GM21723 (cell line): ENCODE results near the gene BAZ1B.
"Not testable (repeated sequence)": the region's sequence is repeated elsewhere in the genome, so short reads cannot be mapped to it uniquely, and the experiment has no call there.

Experiments
- ATAC-seq: cut with Tn5 transposase; IDR thresholded peaks from one replicate; pipeline ENCODE4 v1.9.1; 2021; ENCODE audit warnings: mild to moderate bottlenecking, moderate library complexity; ENCODE audit not compliant: unreplicated experiment

BAZ1B gene

DNA sequence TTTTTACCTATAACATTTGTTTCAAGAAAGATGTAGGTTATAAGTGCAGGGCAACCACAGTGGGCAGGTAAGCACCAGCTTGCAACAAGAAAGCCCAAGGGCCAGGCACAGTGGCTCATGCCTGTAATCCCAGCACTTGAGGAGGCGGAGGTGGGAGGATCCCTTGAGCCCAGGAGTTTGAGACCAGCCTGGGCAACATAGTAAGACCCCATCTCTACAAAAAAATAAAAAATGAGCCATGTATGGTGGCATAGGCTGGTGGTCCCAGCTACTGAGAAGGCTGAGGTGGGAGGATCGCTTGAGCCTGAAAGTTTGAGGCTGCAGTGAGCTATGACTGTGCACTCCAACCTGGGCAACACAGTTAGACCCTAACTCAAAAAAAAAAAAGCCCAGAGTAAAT lies 22.6 kb upstream of the BAZ1B start:
- no peak for ATAC-seq

- ATAC-seq = no peak
Measured at GRCh38 chr7:73541722-73542121, 19.6 kb upstream of the BAZ1B start.

DNA sequence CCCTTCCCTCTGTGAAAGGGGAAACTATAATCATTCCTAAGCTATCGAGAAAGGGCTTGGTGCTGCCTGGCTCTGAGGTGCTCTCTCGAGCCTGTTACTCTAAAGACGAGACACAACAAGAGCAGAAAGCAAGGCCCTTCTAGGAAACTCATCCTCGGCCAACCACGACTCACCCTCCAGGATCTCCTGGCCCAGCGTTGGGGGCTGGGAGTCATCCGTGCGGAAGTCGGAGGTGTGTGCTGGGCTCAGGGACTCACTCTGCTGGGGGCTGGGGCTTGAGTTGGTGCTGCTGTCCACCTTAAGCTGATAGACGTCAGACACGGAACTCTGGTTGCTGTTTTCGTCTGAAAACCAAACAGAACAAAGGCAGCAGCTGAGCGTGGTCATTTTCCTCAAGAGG lies 17.6 kb upstream of the BAZ1B start:
- ATAC-seq = no peak

DNA sequence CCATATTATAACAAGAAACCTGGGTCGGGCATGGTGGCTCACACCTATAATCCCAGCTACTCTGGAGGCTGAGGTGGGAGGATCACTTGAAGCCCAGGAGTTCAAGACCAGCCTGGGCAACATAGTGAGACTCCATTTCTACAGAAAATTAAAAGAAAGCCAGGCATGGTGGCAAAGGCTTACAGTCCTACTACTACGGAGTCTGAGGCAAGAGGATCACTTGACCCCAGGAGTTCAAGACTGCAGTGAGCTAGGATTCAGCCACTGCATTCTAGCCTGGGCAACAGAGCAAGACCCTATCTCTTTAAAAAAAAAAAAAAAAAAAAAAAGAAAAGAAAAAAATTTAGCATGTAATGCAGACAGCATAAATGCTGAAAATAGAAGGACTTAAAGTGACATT lies 16.4 kb upstream of the BAZ1B start:
- not testable (repeated sequence) for ATAC-seq

GRCh38 chr7:73537051-73537450 lies 15.0 kb upstream of the BAZ1B start:
- no peak for ATAC-seq

DNA sequence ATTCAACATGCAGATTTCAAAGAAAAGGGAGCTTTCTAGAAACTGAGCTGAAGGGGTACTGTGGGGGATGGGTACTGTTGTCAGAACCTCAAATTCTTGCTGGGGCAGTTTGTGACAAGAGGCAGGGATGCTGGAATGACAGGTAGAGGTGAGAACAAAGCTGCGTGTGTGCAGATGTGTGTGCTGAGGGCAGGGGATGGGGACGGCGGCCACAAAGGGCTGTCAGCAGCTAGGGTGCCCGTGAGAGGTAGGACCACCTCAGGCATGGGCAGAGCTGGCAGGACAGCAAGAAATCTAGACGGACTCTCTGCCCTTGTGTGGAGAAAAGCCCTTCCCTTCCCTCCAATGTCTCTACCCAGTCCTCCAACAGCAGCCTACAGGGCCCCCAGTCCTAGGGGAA lies 14.4 kb upstream of the BAZ1B start:
- no peak for ATAC-seq

GRCh38 chr7:73535918-73536317 lies 13.8 kb upstream of the BAZ1B start:
- ATAC-seq = not testable (repeated sequence)

DNA sequence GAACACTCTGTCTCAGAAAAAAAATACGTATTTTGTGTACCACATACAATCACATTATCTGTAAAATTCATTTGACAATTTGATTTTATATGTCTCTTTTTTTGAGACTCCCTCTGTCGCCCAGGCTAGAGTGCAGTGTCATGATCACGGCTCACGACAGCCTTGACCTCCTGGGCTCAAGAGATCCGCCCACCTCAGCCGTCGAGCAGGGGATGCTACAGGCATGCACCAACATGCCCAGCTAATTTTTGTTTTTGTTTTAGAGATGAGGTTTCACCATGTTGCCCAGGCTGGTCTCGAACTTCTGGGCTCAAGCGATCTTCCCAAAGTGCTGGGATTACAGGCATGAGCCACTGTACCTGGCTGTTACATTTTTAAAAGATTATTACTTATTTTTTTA lies 11.6 kb upstream of the BAZ1B start:
- ATAC-seq = no peak

DNA sequence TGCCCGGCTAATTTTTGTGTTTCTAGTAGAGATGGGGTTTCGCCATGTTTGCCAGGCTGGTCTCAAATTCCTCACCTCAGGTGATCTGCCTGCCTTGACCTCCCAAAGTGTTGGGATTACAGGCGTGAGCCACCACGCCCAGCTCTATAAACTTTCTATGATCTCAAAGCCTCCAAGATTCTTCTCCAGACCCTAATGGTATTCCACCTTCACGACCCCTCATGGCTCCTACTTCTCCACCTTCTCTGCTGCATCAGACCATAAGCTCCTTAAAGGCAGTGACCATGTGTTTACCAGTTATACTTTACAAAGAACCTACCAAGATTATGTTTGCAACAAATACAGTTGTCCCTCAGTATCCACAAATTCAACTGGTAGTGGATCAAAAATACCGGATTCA lies 10.1 kb upstream of the BAZ1B start:
- no peak for ATAC-seq

DNA sequence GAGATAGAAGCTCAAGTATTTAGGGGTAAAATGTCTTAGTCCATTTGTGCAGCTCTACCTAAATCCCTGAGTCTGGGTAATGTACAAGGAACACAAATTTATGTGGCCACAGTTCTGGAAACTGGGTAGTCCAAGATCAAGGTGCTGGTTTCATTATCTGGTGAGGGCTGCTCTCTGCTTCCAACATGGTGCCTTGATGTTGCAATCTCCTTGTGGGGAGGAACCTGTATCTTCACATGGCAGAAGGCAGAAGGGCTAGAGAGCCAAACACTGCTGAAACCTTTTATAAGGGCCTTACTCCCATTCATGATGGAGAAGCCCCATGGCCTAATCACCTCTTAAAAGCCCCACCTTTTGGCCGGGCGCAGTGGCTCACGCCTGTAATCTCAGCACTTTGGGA lies 8.7 kb upstream of the BAZ1B start:
- no peak for ATAC-seq

DNA sequence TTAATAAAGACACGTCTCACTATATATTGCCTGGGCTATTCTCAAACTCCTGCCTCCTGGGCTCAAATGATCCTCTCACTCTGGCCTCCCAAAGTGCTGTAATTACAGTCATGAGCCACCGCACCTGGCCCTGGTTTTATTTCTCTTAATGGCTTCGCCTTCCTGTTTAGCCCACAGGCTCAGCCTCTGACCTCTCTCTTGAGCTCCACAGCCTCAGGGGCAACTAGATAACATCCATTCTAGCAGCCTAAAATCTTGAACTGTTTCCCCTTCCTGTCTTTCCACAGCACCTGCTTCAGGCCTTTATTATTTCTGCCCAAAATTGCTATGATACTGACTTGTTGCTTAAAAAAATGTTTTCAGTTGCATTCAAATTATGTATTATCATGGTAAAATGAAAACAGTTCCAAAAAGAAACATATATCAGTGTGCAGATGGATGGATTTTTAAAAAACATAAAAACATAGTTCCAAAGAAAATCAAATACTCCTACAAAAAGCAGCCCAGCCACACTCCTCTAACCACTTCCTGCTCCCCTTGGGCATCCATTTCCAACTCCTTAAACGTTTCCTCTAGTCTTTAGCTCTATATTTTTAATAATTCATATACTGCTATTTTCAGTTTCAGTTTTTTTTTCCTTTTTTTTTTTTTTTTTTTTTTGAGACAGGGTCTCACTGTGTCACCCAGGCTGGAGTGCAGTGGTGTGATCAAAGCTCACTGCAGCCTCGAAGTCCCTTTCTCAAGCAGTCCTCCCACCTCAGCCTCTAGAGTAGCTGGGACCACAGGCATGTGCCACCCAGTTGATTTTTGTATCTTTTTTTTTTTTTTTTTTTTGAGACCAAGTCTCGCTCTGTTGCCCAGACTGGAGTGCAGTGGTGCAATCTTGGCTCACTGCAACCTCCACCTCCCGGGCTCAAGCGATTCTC lies 5.1 kb upstream of the BAZ1B start:
- no peak for ATAC-seq

DNA sequence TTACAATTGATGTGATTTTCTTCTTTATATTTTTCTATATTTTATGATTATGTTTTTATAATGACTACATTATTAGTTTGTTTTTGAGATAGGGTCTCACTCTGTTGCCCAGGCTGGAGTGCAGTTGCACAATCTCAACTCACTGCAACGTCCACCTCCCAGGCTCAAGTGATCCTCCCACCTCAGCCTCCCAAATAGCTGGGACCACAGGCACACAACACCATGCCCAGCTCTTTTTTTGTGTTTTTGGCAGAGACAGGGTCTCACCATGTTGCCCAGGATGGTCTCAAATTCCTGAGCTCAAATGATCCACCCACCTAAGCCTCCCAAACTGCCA lies 4.0 kb upstream of the BAZ1B start:
- ATAC-seq = not testable (repeated sequence)

DNA sequence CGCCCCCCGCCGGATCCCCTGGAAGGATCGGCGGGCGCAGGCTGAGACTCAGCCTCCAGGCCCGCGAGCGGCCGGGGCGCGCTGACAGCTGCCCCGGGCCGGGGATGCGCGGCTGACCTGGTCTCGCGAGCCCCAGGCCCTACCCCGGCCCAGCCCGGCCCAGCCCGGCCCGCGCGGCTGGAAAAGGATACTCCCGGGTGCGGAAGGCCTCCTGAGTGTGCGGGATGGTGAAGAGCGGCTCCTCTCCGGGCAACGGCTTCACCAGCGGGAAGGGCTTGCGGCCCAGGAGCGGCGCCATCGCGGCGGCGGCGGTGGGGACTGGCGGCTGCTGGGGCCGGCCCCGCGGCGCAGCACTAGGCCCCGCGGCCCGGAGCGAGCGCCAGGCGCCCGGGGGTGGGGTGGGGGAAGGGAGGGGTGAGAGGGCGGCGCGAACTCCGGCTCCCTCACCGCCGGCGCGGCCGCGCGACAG lies 423 bp downstream of the BAZ1B start:
- peak; percentile 49 for ATAC-seq

DNA sequence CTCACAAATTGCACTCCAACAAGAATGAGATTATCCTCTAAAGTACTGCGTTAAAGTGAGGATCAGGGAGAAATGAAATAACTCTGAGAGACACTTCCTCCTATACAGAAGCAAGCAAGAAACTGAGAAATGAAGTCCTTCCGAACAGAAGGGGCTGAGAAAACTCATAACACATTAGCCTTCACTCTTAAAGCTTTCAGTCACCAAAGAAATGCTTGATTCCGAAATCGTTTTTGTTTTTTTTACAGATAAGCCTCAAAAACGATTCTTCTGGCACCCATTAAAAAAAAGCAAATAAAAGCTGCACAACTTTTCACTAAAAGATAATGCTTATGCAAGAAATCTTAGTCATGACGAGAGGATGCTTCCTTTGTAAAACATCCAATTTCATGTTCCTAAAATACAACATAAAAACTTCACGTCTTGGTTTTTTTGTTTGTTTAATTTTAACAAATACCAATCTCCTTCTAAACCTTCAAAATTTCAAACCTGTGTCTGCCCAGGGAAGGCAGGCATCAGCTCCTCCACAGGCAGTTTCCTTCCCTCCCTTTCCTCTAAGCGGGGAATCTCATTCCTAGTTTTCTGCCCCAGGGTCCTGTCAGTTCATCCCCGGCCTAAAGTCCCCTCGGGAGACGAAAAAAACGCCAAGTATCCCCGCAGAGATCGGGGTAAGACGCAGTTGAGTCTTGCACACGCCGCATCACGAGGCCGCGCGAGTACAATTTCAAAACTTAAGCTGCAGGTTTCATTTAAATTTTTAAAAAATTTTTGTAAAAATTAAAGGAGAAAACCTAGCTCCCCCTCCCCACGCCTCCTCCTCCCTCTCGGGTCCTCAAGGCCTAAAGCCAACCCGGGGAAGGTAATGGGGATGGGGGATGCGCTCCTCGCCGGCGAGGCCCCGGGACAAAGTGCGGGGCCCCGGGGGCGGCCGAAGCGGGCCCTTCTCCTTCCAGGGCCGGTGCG lies 1.1 kb downstream of the BAZ1B start:
- ATAC-seq = no peak

DNA sequence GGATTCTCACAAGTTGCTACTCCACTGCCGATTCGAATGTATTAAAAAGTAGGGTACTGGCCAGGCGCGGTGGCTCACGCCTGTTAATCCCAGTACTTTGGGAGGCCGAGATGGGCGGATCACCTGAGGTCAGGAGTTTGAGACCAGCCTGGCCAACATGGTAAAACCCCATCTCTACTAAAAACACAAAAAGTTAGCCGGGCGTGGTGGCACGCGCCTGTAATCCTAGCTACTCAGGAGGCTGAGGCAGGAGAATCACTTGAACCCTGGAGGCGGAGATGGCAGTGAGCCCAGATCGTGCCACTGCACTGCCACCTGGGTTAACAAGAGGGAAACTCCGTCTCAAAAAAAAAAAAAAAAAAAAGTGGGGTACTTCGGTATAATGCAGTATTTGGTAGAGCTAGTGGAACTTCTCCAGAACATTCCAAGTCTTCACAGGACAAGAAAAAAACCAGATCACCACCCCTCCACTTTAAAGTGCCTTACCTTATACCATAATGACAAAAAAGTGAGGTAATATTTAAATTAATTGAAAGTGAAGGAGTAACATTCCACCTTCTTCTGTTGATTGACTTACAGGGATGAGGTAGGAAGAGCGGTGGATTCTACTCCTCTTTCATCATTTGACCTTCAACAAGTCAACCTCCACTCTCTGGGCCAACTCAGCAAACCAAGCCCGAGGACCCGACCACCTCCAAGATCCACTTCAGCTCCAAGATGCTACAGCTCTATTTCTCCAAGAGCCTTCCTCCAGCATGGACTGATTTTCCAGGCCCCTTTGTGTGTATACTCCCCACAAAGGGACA lies 2.0 kb downstream of the BAZ1B start:
- ATAC-seq = no peak

DNA sequence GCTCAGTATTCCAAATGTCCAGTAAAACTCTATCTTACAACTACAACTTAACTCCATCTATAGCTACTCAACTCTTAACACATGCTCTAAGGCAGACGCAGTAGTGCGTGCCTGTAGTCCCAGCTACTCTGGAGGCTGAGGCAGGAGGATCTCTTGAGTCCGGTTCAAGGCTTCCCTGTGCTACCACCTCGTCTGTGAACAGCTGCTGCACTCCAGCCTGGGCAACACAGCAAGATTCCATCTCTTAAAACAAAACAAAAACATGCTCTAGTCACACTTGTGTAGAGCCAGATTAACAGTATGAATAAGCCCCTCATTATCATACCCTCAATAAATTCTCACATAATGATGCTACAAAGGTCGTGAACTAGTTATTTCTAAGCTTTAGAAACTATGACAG lies 3.6 kb downstream of the BAZ1B start:
- no peak for ATAC-seq

DNA sequence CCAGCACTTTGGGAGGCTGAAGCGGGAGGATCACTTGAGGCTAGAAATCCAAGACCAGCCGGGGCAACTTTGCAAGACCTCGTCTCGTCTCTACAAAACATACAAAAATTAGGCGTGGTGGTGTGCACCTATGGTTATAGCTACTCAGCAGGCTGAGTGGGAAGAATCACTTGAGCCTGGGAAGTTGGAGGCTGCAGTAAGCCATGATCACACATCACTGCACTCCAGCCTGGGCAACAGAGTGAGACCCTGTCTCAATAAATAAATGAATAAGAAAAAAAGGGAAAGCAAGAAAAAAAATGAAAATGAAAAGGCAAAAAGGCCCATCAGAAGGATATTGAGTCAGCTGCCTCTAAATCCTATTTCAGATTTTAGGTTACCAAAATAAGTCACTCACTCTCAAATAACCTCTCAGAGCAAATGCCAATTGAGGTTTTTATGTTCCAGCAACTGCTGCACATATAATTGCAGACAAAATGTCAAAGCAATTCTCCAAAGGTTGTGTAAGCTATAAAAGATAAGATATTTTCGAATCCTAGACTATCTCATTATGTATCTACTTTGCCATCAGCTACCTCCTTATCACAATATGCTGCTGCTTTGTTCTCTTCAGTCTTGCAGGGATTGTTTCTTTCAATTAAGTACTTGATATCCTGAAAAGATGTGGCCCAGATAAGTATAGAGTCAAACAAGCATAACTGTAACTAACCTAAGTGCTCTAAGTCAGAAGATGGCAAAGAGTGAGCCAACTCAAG lies 4.7 kb downstream of the BAZ1B start:
- ATAC-seq = no peak

- no peak for ATAC-seq
Measured at GRCh38 chr7:73515178-73515577, 6.9 kb downstream of the BAZ1B start.

DNA sequence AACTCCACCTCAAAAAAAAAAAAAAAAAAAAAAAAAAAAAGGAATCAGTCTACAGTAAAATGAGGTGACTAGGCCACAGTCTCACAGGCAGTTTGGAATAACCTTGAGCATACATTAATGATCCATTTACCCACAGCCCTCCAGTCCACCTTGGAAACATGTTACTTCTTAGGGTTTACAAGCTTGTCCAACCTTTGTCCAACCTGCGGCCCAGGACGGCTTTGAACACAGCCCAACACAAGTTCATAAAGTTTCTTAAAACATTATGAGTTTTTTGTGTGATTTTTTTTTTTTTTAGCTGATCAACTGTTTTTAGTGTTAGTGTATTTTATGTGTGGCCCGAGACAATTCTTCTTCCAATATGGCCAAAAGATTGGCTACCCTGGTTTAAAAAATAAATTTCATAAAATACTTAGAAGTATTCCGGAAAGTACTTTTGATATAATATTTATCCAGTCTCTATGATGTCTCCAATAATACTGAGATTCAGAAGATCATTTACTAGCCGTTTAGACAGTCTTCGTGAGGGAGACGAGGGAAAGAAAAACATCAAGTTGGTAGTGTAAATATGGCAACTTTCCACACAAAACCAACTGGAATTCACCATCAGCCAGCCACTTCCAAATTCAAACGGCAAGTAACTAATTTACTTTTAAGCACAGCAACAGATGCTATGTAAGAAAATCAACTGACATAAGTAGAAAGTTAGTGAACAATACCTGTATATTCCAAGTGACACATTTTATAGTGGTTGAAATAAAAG lies 9.9 kb downstream of the BAZ1B start:
- ATAC-seq = no peak
